ENCODE data around the gene LHX5. TPM values are rescaled to one million over a fixed set of nuclear protein-coding genes. Genes with fewer than 3 reads are reported as not detected.

The LHX5 gene
- total RNA-seq, 2 donors from 2014 or later: 0.18 TPM; not detected in 1

- no peaks in the 10 kb centered on the region for H3K9me3 Mint-ChIP-seq
- no peak overlapping the region for H3K9ac ChIP-seq (ENCODE audit: extremely low read depth, low read length, poor library complexity, severe bottlenecking)
- TF ChIP-seq CTCF (conservative IDR thresholded peaks at IDR 0.05): no peak
- H3K4me1 Mint-ChIP-seq: peaks cover 11% of the 10 kb centered on the region
- peaks cover 8% of the 10 kb centered on the region for H3K27me3 Mint-ChIP-seq (ENCODE audit: insufficient read depth)
- no peaks in the 10 kb centered on the region for H3K27me3 ChIP-seq (ENCODE audit: control insufficient read depth, insufficient read depth, low read length, poor library complexity, severe bottlenecking)
- H3K36me3 ChIP-seq (ENCODE audit: control insufficient read depth, insufficient read depth, low read length): no peaks in the 10 kb centered on the region
- no peak for DNase-seq
- no peaks in the 10 kb centered on the region for H3K36me3 Mint-ChIP-seq (ENCODE audit: low read depth)
- H3K27ac ChIP-seq (ENCODE audit: low read depth, low read length): no peak overlapping the region
- no peak overlapping the region for H3K27ac Mint-ChIP-seq
- no peaks in the 10 kb centered on the region for H3K9me3 ChIP-seq (ENCODE audit: control insufficient read depth, low read length)
- no peak overlapping the region for H3K4me3 Mint-ChIP-seq
- no peak overlapping the region for H3K4me3 ChIP-seq (ENCODE audit: low read length)
- peaks cover 3% of the 10 kb centered on the region for H3K4me1 ChIP-seq (ENCODE audit: control insufficient read depth, insufficient read depth, low read length)
- 84 to 86% methylated on average over 1 of the region's 1 CpG for whole genome bisulfite sequencing, 2 experiments (ENCODE audit: insufficient coverage in 1 of 2, insufficient read length in 1 of 2)
Measured at GRCh38 chr12:113424456-113424855, 47.2 kb downstream of the LHX5 start.

DNA sequence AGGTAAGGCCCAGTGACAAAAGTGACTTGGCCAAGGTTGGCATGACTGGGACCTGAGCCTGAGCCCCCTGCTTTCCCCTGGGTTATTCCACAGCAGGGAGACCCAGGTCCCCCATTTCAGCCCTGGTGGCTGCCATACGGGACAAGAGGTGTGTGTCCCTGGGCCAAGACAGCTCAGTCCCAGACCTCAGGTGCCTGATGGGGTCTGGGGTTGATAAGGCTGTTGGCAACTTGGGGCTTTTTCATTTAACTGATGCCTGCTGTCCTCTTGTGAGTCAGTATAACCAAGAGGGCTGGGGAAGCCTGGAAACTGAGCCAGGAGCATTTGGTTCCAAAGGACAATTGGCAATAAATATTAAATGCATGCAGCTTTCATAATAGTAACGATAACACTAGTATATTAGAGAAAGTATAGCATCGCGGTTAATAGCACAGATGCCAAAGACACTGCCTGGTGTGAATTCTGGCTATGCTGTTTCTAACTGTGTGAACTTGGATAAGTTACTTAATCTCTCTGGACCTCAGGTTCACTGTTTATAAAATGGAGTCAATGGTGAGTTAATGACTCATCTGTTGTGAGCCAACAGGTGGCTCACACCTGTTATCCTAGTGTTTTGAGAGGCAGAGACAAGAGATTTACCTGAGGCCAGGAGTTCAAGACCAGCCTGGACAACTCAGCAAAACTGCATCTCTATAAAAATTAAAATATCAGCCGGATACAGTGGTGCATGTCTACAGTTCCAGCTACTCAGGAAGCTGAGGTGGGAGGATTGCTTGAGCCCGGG is 48.6 kb downstream of the LHX5 start:
- H3K27ac Mint-ChIP-seq: no peak overlapping the region
- DNase-seq: no peak
- H3K4me1 ChIP-seq (ENCODE audit: control insufficient read depth, insufficient read depth, low read length): peaks cover 7% of the 10 kb centered on the region
- WGBS, 2 experiments (ENCODE audit: insufficient coverage in 1 of 2, insufficient read length in 1 of 2): 92 to 93% methylated on average over 5 to 6 of the region's 6 CpGs
- no peaks in the 10 kb centered on the region for H3K9me3 Mint-ChIP-seq
- peak overlapping the region; percentile 58 for H3K4me3 Mint-ChIP-seq
- H3K27me3 ChIP-seq (ENCODE audit: control insufficient read depth, insufficient read depth, low read length, poor library complexity, severe bottlenecking): no peaks in the 10 kb centered on the region
- no peaks in the 10 kb centered on the region for H3K36me3 Mint-ChIP-seq (ENCODE audit: low read depth)
- H3K27me3 Mint-ChIP-seq (ENCODE audit: insufficient read depth): peaks cover 4% of the 10 kb centered on the region
- peak overlapping the region; percentile 56 for H3K27ac ChIP-seq (ENCODE audit: low read depth, low read length)
- no peaks in the 10 kb centered on the region for H3K9me3 ChIP-seq (ENCODE audit: control insufficient read depth, low read length)
- H3K9ac ChIP-seq (ENCODE audit: extremely low read depth, low read length, poor library complexity, severe bottlenecking): peak overlapping the region; percentile 16
- peak overlapping the region; percentile 61 for H3K4me3 ChIP-seq (ENCODE audit: low read length)
- peaks cover 16% of the 10 kb centered on the region for H3K4me1 Mint-ChIP-seq
- no peak for TF ChIP-seq CTCF (conservative IDR thresholded peaks at IDR 0.05)
- no peaks in the 10 kb centered on the region for H3K36me3 ChIP-seq (ENCODE audit: control insufficient read depth, insufficient read depth, low read length)

DNA sequence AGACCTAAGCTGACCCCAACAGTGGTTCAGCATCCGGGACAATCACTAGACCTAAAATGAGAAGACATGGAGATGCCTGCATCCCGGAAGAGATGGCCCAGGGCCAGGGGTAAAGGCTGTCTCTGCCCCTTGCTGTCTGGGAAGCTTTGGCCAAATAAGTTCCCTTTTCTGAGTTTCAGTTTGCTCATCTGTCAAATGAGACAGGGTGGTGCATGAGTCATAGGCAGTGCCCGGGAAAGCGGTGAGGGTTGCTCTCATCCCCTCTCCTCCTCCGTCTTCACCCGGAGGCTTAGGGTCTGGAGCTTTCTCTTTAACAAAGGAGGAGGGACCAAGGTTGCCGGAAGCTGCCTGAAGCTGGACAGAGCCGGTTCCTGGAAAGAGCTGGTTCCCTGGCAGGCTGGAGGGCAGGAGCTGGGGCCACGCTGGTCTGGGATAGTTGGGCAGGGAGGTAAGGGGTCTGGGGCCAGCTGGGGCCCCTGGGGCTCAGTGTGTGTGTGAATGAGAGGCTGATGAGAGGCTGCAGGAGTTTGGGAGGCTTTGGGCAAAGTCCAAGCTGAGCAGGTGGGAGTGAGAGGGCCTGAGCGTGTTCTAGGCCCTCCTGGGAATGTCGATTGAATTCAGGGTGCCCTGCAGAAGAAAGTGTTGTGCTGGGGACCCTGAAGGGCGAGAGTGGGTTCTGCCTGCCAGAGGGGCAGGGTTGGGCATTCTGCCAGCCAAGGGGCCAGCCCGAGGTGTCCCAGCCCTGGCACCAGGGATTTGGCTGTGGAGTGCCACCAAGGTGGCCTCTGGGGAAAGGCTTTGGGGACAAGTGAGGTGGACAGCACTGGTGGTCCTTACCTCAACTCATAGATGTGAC is 49.4 kb downstream of the LHX5 start, which contains the start of gene SDSL:
Gene SDSL (plus strand): TSS at position 351 of the 856 bp plus-strand sequence. CDS start 5,603 bp downstream, outside the sequence.
- peaks cover 11% of the 10 kb centered on the region for H3K4me1 ChIP-seq (ENCODE audit: control insufficient read depth, insufficient read depth, low read length)
- peaks cover 1% of the 10 kb centered on the region for H3K27me3 Mint-ChIP-seq (ENCODE audit: insufficient read depth)
- no peaks in the 10 kb centered on the region for H3K9me3 Mint-ChIP-seq
- H3K27ac ChIP-seq (ENCODE audit: low read depth, low read length): peak within 1 kb of the TSS; percentile 56
- H3K27ac Mint-ChIP-seq: peak within 1 kb of the TSS; percentile 87
- H3K36me3 ChIP-seq (ENCODE audit: control insufficient read depth, insufficient read depth, low read length): no peaks in the 10 kb centered on the region
- DNase-seq: peak; percentile 85
- H3K36me3 Mint-ChIP-seq (ENCODE audit: low read depth): no peaks in the 10 kb centered on the region
- H3K9me3 ChIP-seq (ENCODE audit: control insufficient read depth, low read length): no peaks in the 10 kb centered on the region
- no peaks in the 10 kb centered on the region for H3K27me3 ChIP-seq (ENCODE audit: control insufficient read depth, insufficient read depth, low read length, poor library complexity, severe bottlenecking)
- 53 to 60% methylated on average over 6 to 13 of the region's 13 CpGs for WGBS, 2 experiments (ENCODE audit: insufficient coverage in 1 of 2, insufficient read length in 1 of 2)
- peak within 1 kb of the TSS; percentile 61 for H3K4me3 ChIP-seq (ENCODE audit: low read length)
- H3K4me3 Mint-ChIP-seq: peak within 1 kb of the TSS; percentile 58
- peak within 1 kb of the TSS; percentile 16 for H3K9ac ChIP-seq (ENCODE audit: extremely low read depth, low read length, poor library complexity, severe bottlenecking)
- peaks cover 19% of the 10 kb centered on the region for H3K4me1 Mint-ChIP-seq
- TF ChIP-seq CTCF (conservative IDR thresholded peaks at IDR 0.05): no peak

Data from endodermal cell (in vitro differentiated cells).